Brain microvascular endothelial cell (primary cell): Measurements from ENCODE around the gene TLX2.

ENCODE experiments used
- DNase-seq: peaks from one replicate; pipeline ENCODE4 v3.0.0-alpha.2; 2020
- H3K27ac ChIP-seq: fragments of 250-450 bp; sonication (Bioruptor Pico); 2 replicates; pipeline ENCODE4 v1.5.1; 2020; ENCODE audit warnings: mild to moderate bottlenecking, moderate library complexity
- H3K27me3 ChIP-seq: fragments of 250-450 bp; sonication (Bioruptor Pico); replicated peaks from 2 replicates; pipeline ENCODE4 v1.5.1; 2020; ENCODE audit warnings: mild to moderate bottlenecking
- H3K36me3 ChIP-seq: fragments of 250-450 bp; sonication (Bioruptor Pico); replicated peaks from 2 replicates; pipeline ENCODE4 v1.5.1; 2020; ENCODE audit warnings: mild to moderate bottlenecking
- H3K4me3 ChIP-seq: 2 replicates; pipeline ENCODE4 v1.5.1; 2011; ENCODE audit warnings: low read depth, mild to moderate bottlenecking, control low read depth, low read length, moderate library complexity
- CTCF ChIP-seq: IDR thresholded peaks from 2 replicates; pipeline ENCODE4 v1.5.1; 2011; ENCODE audit warnings: low read depth, mild to moderate bottlenecking, moderate library complexity, low read length, control low read depth, inconsistent platforms; ENCODE audit errors: missing control alignments
- in situ Hi-C: cut with HindIII; loops from 2 replicates; pipeline ENCODE4 v1.10.0; 2017; ENCODE audit warnings: low sequenced_read_pairs, low pct_ligation_motif_present

TLX2 gene

GRCh38 chr2:74554820-74555531 is 40.7 kb downstream of the TLX2 start:
- peak; percentile 10 for TF ChIP-seq CTCF
- H3K27ac ChIP-seq: peak overlapping the region; percentile 90
- in situ Hi-C loops: no loop called here
- no peaks in the 10 kb centered on the region for H3K27me3 ChIP-seq
- peak overlapping the region; percentile 90 for H3K4me3 ChIP-seq
- DNase-seq: peak; percentile 25
- H3K36me3 ChIP-seq: peaks cover 6% of the 10 kb centered on the region

DNA sequence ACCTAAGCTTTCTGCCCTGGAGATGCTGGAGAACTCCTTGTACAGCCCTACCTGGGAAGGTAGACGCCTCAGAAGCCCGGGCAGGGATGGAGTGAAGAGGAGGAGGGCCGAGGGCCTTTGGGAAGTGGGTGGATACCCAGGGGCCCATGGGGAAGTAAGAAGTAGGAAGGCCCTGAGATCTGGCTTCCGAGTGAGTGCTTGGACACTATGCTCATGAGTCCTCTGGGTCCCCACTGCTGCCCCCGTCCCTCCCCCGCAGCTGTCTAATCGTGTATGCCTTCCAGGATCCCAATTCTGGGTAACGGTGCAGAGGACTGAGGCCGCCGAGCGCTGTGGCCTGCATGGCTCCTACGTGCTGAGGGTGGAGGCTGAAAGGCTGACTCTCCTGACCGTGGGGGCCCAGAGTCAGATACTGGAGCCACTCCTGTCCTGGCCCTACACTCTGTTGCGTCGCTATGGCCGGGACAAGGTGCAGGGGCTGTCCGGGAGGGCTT is 41.4 kb downstream of the TLX2 start:
- Histone ChIP-seq H3K36me3 (peaks cover 6% of the 10 kb centered on the region), H3K27ac (no peak overlapping the region), H3K27me3 (no peaks in the 10 kb centered on the region), H3K4me3 (peak overlapping the region; percentile 90)
- no peak for DNase-seq
- TF ChIP-seq CTCF: no peak
- in situ Hi-C loops: no loop called here

- Histone ChIP-seq H3K27me3 (no peaks in the 10 kb centered on the region), H3K36me3 (peaks cover 6% of the 10 kb centered on the region), H3K27ac (no peak overlapping the region), H3K4me3 (no peak overlapping the region)
- in situ Hi-C loops: no loop called here
- no peak for DNase-seq
- TF ChIP-seq CTCF: no peak
Observed at GRCh38 chr2:74556159-74556558, 41.9 kb downstream of the TLX2 start.

DNA sequence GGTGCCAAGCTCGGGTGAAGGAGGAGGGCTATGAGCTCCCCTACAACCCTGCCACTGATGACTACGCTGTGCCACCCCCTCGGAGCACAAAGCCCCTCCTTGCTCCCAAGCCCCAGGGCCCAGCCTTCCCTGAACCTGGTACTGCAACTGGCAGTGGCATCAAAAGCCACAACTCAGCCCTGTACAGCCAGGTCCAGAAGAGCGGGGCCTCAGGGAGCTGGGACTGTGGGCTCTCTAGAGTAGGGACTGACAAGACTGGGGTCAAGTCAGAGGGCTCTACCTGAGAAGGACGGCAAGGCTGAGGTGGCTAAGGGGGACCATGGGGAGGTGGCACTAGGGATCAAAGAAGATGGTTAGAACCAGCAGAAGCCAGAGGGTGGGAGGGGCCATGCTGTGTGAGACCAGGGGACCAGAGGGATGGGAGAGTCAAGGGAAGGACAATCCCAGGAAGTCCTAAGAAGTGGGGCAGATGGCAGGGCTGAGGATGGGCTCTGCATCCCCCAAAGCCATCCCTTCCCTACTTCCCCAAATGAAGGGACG is 42.7 kb downstream of the TLX2 start:
- in situ Hi-C loops: no loop called here
- H3K36me3 ChIP-seq: peaks cover 6% of the 10 kb centered on the region
- H3K27ac ChIP-seq: no peak overlapping the region
- no peak overlapping the region for H3K4me3 ChIP-seq
- H3K27me3 ChIP-seq: no peaks in the 10 kb centered on the region
- no peak for DNase-seq
- TF ChIP-seq CTCF: no peak

- TF ChIP-seq CTCF: no peak
- Histone ChIP-seq H3K27ac (no peak overlapping the region), H3K27me3 (no peaks in the 10 kb centered on the region), H3K36me3 (peaks cover 6% of the 10 kb centered on the region), H3K4me3 (no peak overlapping the region)
- in situ Hi-C loops: no loop called here
- DNase-seq: no peak
Observed at GRCh38 chr2:74558284-74559230, 44.3 kb downstream of the TLX2 start.
